GM21381 (cell line): Measurements from ENCODE around the gene DNAJC18.
A peak's percentile ranks its signal among the peaks of the same experiment; 100 is the strongest.
"Not testable (repeated sequence)": the region's sequence is repeated elsewhere in the genome, so short reads cannot be mapped to it uniquely, and the experiment has no call there.

ENCODE experiments used
- ATAC-seq: cut with Tn5 transposase; IDR thresholded peaks from one replicate; pipeline ENCODE4 v1.9.1; 2021; ENCODE audit warnings: mild to moderate bottlenecking, moderate library complexity; ENCODE audit not compliant: unreplicated experiment

The DNAJC18 gene

GRCh38 chr5:139389701-139390638 lies 49.4 kb downstream of the DNAJC18 start, which contains the start of gene MZB1:
MZB1 (minus strand) TSS chr5:139389913; CDS start chr5:139389856, 57 bp downstream.
- peak; percentile 41 for ATAC-seq

GRCh38 chr5:139388198-139388821 lies 51.0 kb downstream of the DNAJC18 start:
- ATAC-seq: no peak

GRCh38 chr5:139387611-139388197 lies 51.6 kb downstream of the DNAJC18 start:
- no peak for ATAC-seq

DNA sequence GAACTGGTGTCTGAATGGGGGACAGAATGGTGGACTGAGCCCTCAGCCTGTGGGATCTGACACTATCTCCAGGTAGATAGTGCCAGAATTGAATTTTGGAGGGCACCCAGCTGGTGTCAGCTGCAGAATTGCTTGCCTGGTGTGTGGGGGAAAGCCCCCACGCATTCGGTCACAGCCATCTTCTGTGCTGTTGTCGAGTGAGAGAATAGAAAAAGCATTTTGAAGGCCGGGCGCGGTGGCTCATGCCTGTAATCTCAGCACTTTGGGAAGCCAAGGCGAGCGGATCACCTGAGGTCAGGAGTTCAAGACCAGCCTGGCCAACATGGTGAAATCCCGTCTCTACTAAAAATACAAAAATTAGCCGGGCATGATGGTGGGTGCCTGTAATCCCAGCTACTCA lies 52.4 kb downstream of the DNAJC18 start:
- not testable (repeated sequence) for ATAC-seq

DNA sequence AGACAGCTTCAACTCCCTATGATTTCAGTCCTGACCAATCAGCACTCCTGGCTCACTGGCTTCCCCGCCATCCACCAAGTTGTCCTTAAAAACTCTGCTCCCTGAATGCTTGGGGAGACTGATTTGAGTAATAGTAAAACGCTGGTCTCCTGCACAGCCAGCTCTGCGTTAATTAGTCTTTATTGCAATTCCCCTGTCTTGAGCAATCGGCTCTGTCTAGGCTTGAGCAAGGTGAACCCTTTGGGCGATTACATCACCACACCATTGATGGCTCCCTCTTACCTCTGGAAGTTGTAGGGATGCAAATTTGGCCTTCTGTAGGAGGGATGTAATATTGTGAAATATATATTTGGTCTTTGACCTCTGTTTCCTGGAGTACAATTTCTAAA lies 53.3 kb downstream of the DNAJC18 start:
- ATAC-seq: no peak

- ATAC-seq: no peak
These were observed 54.0 kb downstream of the DNAJC18 start for GRCh38 chr5:139385061-139386049.

- no peak for ATAC-seq
These were observed 54.7 kb downstream of the DNAJC18 start for GRCh38 chr5:139384591-139385051.

DNA sequence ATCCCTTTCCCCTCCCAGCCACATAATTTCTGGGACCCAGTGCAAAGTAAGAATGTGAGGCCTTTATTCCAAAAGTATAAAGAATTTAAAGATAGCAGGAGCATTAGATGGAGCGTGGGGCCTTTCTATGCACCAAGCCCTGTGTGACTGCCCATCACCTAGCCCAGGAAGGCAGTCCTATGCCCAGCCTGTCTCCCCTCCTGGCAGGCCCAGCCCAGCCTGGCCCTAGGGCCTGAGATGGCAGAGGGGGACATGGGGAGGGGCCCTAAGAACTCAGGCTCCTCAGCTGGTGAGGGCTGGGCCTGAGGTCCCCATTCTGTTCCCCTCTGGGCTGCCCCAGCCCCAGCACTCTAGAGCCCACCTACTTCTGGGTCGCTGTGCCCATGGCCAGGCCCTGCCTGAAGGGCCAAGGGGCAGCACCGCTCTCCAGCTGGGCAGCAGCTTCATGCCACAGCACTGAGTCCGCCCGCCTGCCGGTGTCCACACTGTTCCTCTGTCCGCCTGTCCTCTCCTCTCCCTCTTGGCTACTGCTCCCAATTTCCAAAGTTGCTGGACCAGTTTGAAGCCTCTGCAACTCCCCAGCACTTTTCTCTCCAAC lies 55.2 kb downstream of the DNAJC18 start:
- no peak for ATAC-seq

- no peak for ATAC-seq
These were observed 55.9 kb downstream of the DNAJC18 start, which contains the start of gene SLC23A1 for GRCh38 chr5:139383275-139383992. SLC23A1 (minus strand) TSS chr5:139383297; CDS start chr5:139383253, 44 bp downstream.

- no peak for ATAC-seq
These were observed 56.5 kb downstream of the DNAJC18 start for GRCh38 chr5:139382807-139383206.

GRCh38 chr5:139381837-139382761 lies 57.2 kb downstream of the DNAJC18 start:
- no peak for ATAC-seq

- no peak for ATAC-seq
These were observed 59.5 kb downstream of the DNAJC18 start for GRCh38 chr5:139379626-139380449.

DNA sequence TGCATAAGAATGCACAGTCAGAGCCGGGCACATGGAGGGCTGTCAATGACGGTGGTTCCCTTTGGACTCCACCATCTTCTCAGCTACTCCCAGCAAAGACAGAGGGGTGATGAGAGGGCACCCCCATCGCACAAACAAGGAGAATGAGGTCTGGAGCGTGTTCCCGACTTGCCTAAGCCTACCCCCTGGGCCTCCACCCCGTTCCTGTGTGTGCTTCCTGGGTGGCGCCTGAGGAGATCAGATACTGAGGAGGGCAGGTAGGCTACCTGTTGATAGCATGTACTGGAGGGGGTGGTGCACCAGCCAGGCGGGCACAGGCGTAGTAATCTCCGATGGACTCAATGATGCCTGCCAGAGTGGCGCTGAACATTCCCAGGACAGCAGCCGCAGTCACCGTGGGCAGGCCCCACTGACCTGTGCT lies 60.4 kb downstream of the DNAJC18 start:
- no peak for ATAC-seq

- ATAC-seq: no peak
These were observed 61.1 kb downstream of the DNAJC18 start for GRCh38 chr5:139378101-139378825.

- ATAC-seq: no peak
These were observed 62.1 kb downstream of the DNAJC18 start for GRCh38 chr5:139377226-139377625.

DNA sequence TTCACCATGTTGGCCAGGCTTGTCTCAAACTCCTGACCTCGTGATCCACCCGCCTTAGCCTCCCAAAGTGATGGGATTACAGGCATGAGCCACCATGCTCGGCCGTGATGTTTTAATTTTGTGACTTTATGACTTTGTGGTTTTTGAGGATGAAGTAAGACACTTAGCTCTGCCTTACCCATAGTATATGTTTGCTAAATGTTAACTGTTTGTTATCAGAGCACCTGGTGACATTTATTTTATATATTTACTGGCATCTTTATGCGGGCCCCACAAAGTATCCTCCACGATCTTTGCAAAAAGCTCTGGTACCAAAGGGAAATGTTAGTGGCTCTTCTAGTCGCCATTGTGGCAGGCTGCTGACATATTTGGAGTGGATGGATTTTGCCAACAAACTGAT lies 63.0 kb downstream of the DNAJC18 start:
- ATAC-seq: no peak

DNA sequence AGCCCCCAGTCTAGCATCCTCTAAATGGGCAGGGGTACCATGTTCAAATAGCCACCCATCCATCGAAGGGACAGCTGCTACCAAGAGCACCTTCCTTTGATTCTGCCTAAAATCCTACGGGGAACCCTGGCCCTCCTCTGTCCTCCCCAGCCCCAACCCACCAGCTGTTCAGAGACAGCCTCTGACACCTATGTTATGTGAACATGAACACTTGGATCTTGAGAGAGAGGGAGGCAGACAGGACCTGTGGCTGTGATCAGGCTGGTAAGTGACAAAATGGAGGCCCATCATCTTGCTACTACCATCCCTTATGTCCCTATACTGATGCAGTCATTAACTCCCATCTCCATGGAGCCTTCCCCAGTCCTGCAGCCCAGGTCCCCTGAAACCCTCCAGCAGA lies 64.4 kb downstream of the DNAJC18 start:
- no peak for ATAC-seq
